HEK293 (cell line): ENCODE measurements around the gene ITGA8.

Experiments
- AEBP2 ChIP-seq: fragments of 450-650 bp; formaldehyde crosslinking; IDR thresholded peaks from 2 replicates; pipeline ENCODE4 v1.5.1; 2016; ENCODE audit warnings: missing biosample characterization, missing genetic modification characterization, borderline replicate concordance
- BCL6B ChIP-seq: fragments of 450-650 bp; formaldehyde crosslinking; IDR thresholded peaks from 2 replicates; pipeline ENCODE4 v1.5.1; 2017; ENCODE audit warnings: missing biosample characterization, missing genetic modification characterization
- HOXD13 ChIP-seq: sonication (generic); formaldehyde crosslinking; IDR thresholded peaks from 2 replicates; pipeline ENCODE4 v1.8.0; 2022; ENCODE audit warnings: missing genetic modification reagents, borderline replicate concordance
- KLF1 ChIP-seq: fragments of 450-650 bp; formaldehyde crosslinking; IDR thresholded peaks from 2 replicates; pipeline ENCODE4 v1.5.1; 2016; ENCODE audit warnings: missing biosample characterization, missing genetic modification characterization
- MEIS1 ChIP-seq: sonication (generic); formaldehyde crosslinking; IDR thresholded peaks from 2 replicates; pipeline ENCODE4 v1.8.1; 2022; ENCODE audit warnings: missing genetic modification reagents, mild to moderate bottlenecking, borderline replicate concordance
- PBX3 ChIP-seq: sonication (generic); formaldehyde crosslinking; IDR thresholded peaks from 2 replicates; pipeline ENCODE4 v1.8.1; 2022; ENCODE audit warnings: mild to moderate bottlenecking, moderate library complexity, missing genetic modification reagents
- TSHZ1 ChIP-seq: fragments of 450-650 bp; formaldehyde crosslinking; IDR thresholded peaks from 2 replicates; pipeline ENCODE4 v1.5.1; 2016; ENCODE audit warnings: missing biosample characterization, missing genetic modification characterization, borderline replicate concordance
- YY2 ChIP-seq: fragments of 450-650 bp; formaldehyde crosslinking; IDR thresholded peaks from 2 replicates; pipeline ENCODE4 v1.5.1; 2016; ENCODE audit warnings: missing biosample characterization, missing genetic modification characterization
- ZBTB17 ChIP-seq: fragments of 450-650 bp; formaldehyde crosslinking; IDR thresholded peaks from 2 replicates; pipeline ENCODE4 v1.5.1; 2016; ENCODE audit warnings: missing biosample characterization, missing genetic modification characterization
- ZBTB44 ChIP-seq: fragments of 450-650 bp; IDR thresholded peaks from 2 replicates; pipeline ENCODE4 v1.5.1; 2018; ENCODE audit warnings: missing biosample characterization, mild to moderate bottlenecking, missing genetic modification characterization
- ZEB2 ChIP-seq: fragments of 450-650 bp; formaldehyde crosslinking; IDR thresholded peaks from 2 replicates; pipeline ENCODE4 v1.5.1; 2016; ENCODE audit warnings: missing biosample characterization, missing genetic modification characterization
- ZFP3 ChIP-seq: fragments of 450-650 bp; formaldehyde crosslinking; IDR thresholded peaks from 2 replicates; pipeline ENCODE4 v1.5.1; 2016; ENCODE audit warnings: low read depth, missing biosample characterization, missing genetic modification characterization
- ZNF133 ChIP-seq: fragments of 450-650 bp; formaldehyde crosslinking; IDR thresholded peaks from 2 replicates; pipeline ENCODE4 v1.5.1; 2016; ENCODE audit warnings: missing biosample characterization, missing genetic modification characterization
- ZNF146 ChIP-seq: fragments of 450-650 bp; formaldehyde crosslinking; IDR thresholded peaks from 2 replicates; pipeline ENCODE4 v1.5.1; 2016; ENCODE audit warnings: missing biosample characterization, missing genetic modification characterization
- ZNF184 ChIP-seq: fragments of 450-650 bp; IDR thresholded peaks from 2 replicates; pipeline ENCODE4 v1.5.1; 2018; ENCODE audit warnings: missing biosample characterization, mild to moderate bottlenecking, missing genetic modification characterization
- ZNF2 ChIP-seq: fragments of 450-650 bp; formaldehyde crosslinking; IDR thresholded peaks from 2 replicates; pipeline ENCODE4 v1.5.1; 2016; ENCODE audit warnings: missing biosample characterization, missing genetic modification characterization
- ZNF292 ChIP-seq: fragments of 450-650 bp; formaldehyde crosslinking; IDR thresholded peaks from 2 replicates; pipeline ENCODE4 v1.5.1; 2016; ENCODE audit warnings: low read depth, missing biosample characterization, missing genetic modification characterization, borderline replicate concordance
- ZNF362 ChIP-seq: fragments of 450-650 bp; formaldehyde crosslinking; IDR thresholded peaks from 2 replicates; pipeline ENCODE4 v1.5.1; 2016; ENCODE audit warnings: missing biosample characterization, missing genetic modification characterization
- ZNF391 ChIP-seq: fragments of 450-650 bp; formaldehyde crosslinking; IDR thresholded peaks from 2 replicates; pipeline ENCODE4 v1.5.1; 2016; ENCODE audit warnings: low read depth, missing biosample characterization, missing genetic modification characterization, borderline replicate concordance
- ZNF404 ChIP-seq: fragments of 450-650 bp; formaldehyde crosslinking; IDR thresholded peaks from 2 replicates; pipeline ENCODE4 v1.5.1; 2017; ENCODE audit warnings: missing biosample characterization, missing genetic modification characterization
- ZNF426 ChIP-seq: fragments of 450-650 bp; formaldehyde crosslinking; IDR thresholded peaks from 2 replicates; pipeline ENCODE4 v1.5.1; 2017; ENCODE audit warnings: missing biosample characterization, missing genetic modification characterization, mild to moderate bottlenecking, inconsistent platforms, moderate library complexity
- ZNF473 ChIP-seq: fragments of 450-650 bp; formaldehyde crosslinking; IDR thresholded peaks from 2 replicates; pipeline ENCODE4 v1.5.1; 2017; ENCODE audit warnings: missing biosample characterization, missing genetic modification characterization
- ZNF521 ChIP-seq: fragments of 450-650 bp; formaldehyde crosslinking; IDR thresholded peaks from 2 replicates; pipeline ENCODE4 v1.5.1; 2017; ENCODE audit warnings: missing biosample characterization, mild to moderate bottlenecking, missing genetic modification characterization
- ZNF785 ChIP-seq: fragments of 450-650 bp; formaldehyde crosslinking; IDR thresholded peaks from 2 replicates; pipeline ENCODE4 v1.5.1; 2016; ENCODE audit warnings: missing biosample characterization, missing genetic modification characterization
- ZSCAN23 ChIP-seq: fragments of 450-650 bp; formaldehyde crosslinking; IDR thresholded peaks from 2 replicates; pipeline ENCODE4 v1.5.1; 2016; ENCODE audit warnings: missing biosample characterization, missing genetic modification characterization
- ZSCAN5A ChIP-seq: fragments of 450-650 bp; formaldehyde crosslinking; IDR thresholded peaks from 2 replicates; pipeline ENCODE4 v1.5.1; 2016; ENCODE audit warnings: missing biosample characterization, missing genetic modification characterization

The ITGA8 gene

GRCh38 chr10:15719049-15719898, 448 bp downstream of the ITGA8 start (continued):
- 0 out of 2 replicates have a peak, but pooled peaks have one; percentile 19 for TF ChIP-seq ZEB2 (tag by site-specific recombination)
- TF ChIP-seq ZNF362 (tag by site-specific recombination), result no peak
- no peak for TF ChIP-seq ZNF391 (tag by site-specific recombination)
- TF ChIP-seq ZNF146 (tag by site-specific recombination), result no peak
- peak; percentile 21; the same call in 1 of the 2 replicates for TF ChIP-seq ZSCAN5A (tag by site-specific recombination)
- TF ChIP-seq ZNF426 (tag by site-specific recombination), result no peak
- no peak for TF ChIP-seq ZNF785 (tag by site-specific recombination)
- TF ChIP-seq ZNF292, result no peak
- TF ChIP-seq ZNF133 (tag by site-specific recombination), result no peak
- TF ChIP-seq TSHZ1 (tag by site-specific recombination), result no peak
- TF ChIP-seq ZNF404 (tag by site-specific recombination), result no peak
- no peak for TF ChIP-seq ZBTB17 (tag by site-specific recombination)
- no peak for TF ChIP-seq MEIS1 (CRISPR knock-in tag)
- no peak for TF ChIP-seq ZNF521 (tag by site-specific recombination)
- no peak for TF ChIP-seq AEBP2 (tag by site-specific recombination)
- TF ChIP-seq ZSCAN23, result no peak
- no peak for TF ChIP-seq ZFP3 (tag by site-specific recombination)
- no peak for TF ChIP-seq ZNF184 (tag by site-specific recombination)
- no peak for TF ChIP-seq HOXD13 (CRISPR knock-in tag)
- TF ChIP-seq ZBTB44 (tag by site-specific recombination), result no peak
- no peak for TF ChIP-seq KLF1 (tag by site-specific recombination)
- no peak for TF ChIP-seq ZNF473 (tag by site-specific recombination)
- TF ChIP-seq YY2, result no peak
- TF ChIP-seq ZNF2, result no peak
- no peak for TF ChIP-seq PBX3 (CRISPR knock-in tag)
- no peak for TF ChIP-seq BCL6B (tag by site-specific recombination)
